ENCODE results near the gene TOR1AIP1. TPM values are rescaled to one million over a fixed set of nuclear protein-coding genes. Genes with fewer than 3 reads are reported as not detected.

The TOR1AIP1 gene
- total and polyA plus RNA-seq, 2 of the 4 experiments (the other 2 are of a cell fraction): 20.7 to 64.5 TPM

DNA sequence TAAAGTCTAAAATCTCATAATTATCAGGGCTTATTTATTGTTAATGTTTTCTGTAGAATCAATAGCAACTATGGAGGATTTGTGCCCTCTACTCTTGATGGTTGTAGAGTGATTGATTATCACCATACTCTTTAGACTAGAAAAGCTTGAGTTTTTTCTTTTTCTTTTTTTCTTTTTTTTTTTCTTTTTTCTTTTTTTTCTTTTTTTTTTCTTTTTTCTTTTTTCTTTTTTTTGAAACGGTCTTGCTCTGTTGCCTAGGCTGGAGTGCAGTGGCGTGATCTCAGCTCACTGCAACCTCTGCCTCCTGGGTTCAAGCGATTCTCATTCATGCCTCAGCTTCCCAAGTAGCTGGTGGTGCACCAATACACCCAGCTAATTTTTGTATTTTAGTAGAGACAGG lies 29.7 kb downstream of the TOR1AIP1 start:
- H3K4ac ChIP-seq (ENCODE audit: low read depth, low read length): no peak overlapping the region
- no peak overlapping the region for H3K9ac ChIP-seq (ENCODE audit: low read depth, low read length)
- H2BK120ac ChIP-seq (ENCODE audit: low read depth, low read length): no peak overlapping the region
- H3K18ac ChIP-seq (ENCODE audit: low read depth, low read length): no peak overlapping the region
- no peak overlapping the region for H2AK9ac ChIP-seq (replicated peaks; ENCODE audit: low read depth, low read length, poor library complexity)
- intact Hi-C loops (cut with micrococcal nuclease): no loop called here
- WGBS, 2 experiments (ENCODE audit: extremely low coverage in 2 of 2, insufficient read length in 1 of 2): no CpG with 5 or more reads among the region's 3 CpGs
- no peak for ATAC-seq (ENCODE audit: low read depth)
- no peak overlapping the region for H4K5ac ChIP-seq (ENCODE audit: low read depth, low read length)
- no peaks in the 10 kb centered on the region for H3K9me1 ChIP-seq (ENCODE audit: insufficient read depth, low read length)
- CTCF ChIA-PET: interaction anchor here (1.1 to 1.2 kb wide), 2 partner anchors 10 to 994 kb away, joined by 3 to 4 read pairs; no protein-coding TSS in a partner anchor
- in situ Hi-C loops (cut with MboI; ENCODE audit: low sequenced_read_pairs): no loop called here
- H3K56ac ChIP-seq (ENCODE audit: extremely low read depth, insufficient read depth, low read length): no peak overlapping the region
- H3K79me1 ChIP-seq (ENCODE audit: low read depth in 1 of 2, low read length in 2 of 2): no peaks in the 10 kb centered on the region
- no peak overlapping the region for H2AFZ ChIP-seq (replicated peaks; ENCODE audit: low read length, poor library complexity)
- H3K4me3 ChIP-seq (ENCODE audit: insufficient read depth, low read depth, low read length): no peak overlapping the region
- no peaks in the 10 kb centered on the region for H4K20me1 ChIP-seq (ENCODE audit: insufficient read depth, low read length)
- no peak overlapping the region for H2BK15ac ChIP-seq (ENCODE audit: low read depth, low read length)
- no peak overlapping the region for H2AK5ac ChIP-seq (ENCODE audit: low read depth, low read length)
- no TSS peak for BruUV-seq (replicated peaks)
- dilution Hi-C loops (cut with HindIII; ENCODE audit: low sequenced_read_pairs, unreplicated experiment): no loop called here
- H3K23ac ChIP-seq (ENCODE audit: low read depth, low read length): no peak overlapping the region
- POLR2A ChIA-PET (ENCODE audit: unreplicated experiment): no interaction called here
- no peak overlapping the region for H2BK20ac ChIP-seq (ENCODE audit: low read depth, low read length)
- no peak overlapping the region for H3K14ac ChIP-seq (replicated peaks; ENCODE audit: low read depth, low read length)
- no peak overlapping the region for H3K27ac ChIP-seq (ENCODE audit: insufficient read depth, low read length)
- H4K91ac ChIP-seq (ENCODE audit: insufficient read depth, low read depth, low read length): no peak overlapping the region
- no peak overlapping the region for H2BK5ac ChIP-seq (ENCODE audit: low read depth, low read length, poor library complexity, severe bottlenecking)
- H3K27me3 ChIP-seq (ENCODE audit: control insufficient read depth, insufficient read depth, low read length): no peaks in the 10 kb centered on the region
- TF ChIP-seq, protein P1, sequence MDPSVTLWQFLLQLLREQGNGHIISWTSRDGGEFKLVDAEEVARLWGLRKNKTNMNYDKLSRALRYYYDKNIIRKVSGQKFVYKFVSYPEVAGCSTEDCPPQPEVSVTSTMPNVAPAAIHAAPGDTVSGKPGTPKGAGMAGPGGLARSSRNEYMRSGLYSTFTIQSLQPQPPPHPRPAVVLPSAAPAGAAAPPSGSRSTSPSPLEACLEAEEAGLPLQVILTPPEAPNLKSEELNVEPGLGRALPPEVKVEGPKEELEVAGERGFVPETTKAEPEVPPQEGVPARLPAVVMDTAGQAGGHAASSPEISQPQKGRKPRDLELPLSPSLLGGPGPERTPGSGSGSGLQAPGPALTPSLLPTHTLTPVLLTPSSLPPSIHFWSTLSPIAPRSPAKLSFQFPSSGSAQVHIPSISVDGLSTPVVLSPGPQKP (IDR thresholded peaks at IDR 0.05; ENCODE audit: borderline replicate concordance, low read depth, low read length): no peak
- TF ChIP-seq FOS (IDR thresholded peaks at IDR 0.05; ENCODE audit: low read depth, low read length) (no peak), BHLHE40 (IDR thresholded peaks at IDR 0.05; ENCODE audit: low read depth, low read length) (no peak), MAZ (IDR thresholded peaks at IDR 0.05; ENCODE audit: borderline replicate concordance, low read depth, low read length) (no peak), MAFK (IDR thresholded peaks at IDR 0.05; ENCODE audit: low read depth, low read length) (no peak), RFX5 (IDR thresholded peaks at IDR 0.05; ENCODE audit: low read depth, low read length) (no peak), CEBPB (IDR thresholded peaks at IDR 0.05; ENCODE audit: low read depth, low read length) (no peak), RAD21 (IDR thresholded peaks at IDR 0.05; ENCODE audit: low read length) (no peak), MXI1 (IDR thresholded peaks at IDR 0.05; ENCODE audit: borderline replicate concordance, low read depth, low read length) (no peak), RCOR1 (IDR thresholded peaks at IDR 0.05; ENCODE audit: insufficient replicate concordance, low read length) (no peak), POLR2A (IDR thresholded peaks at IDR 0.05; ENCODE audit: low read depth, low read length) (no peak), NFE2L2 (IDR thresholded peaks at IDR 0.05; ENCODE audit: low read depth, low read length) (no peak), CHD1 (IDR thresholded peaks at IDR 0.05; ENCODE audit: low read depth, low read length) (no peak), SMC3 (IDR thresholded peaks at IDR 0.05; ENCODE audit: low read depth, low read length) (no peak)
- TF ChIP-seq, protein P2, sequence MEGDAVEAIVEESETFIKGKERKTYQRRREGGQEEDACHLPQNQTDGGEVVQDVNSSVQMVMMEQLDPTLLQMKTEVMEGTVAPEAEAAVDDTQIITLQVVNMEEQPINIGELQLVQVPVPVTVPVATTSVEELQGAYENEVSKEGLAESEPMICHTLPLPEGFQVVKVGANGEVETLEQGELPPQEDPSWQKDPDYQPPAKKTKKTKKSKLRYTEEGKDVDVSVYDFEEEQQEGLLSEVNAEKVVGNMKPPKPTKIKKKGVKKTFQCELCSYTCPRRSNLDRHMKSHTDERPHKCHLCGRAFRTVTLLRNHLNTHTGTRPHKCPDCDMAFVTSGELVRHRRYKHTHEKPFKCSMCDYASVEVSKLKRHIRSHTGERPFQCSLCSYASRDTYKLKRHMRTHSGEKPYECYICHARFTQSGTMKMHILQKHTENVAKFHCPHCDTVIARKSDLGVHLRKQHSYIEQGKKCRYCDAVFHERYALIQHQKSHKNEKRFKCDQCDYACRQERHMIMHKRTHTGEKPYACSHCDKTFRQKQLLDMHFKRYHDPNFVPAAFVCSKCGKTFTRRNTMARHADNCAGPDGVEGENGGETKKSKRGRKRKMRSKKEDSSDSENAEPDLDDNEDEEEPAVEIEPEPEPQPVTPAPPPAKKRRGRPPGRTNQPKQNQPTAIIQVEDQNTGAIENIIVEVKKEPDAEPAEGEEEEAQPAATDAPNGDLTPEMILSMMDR (conservative IDR thresholded peaks at IDR 0.05; ENCODE audit: low read depth, low read length): no peak
- TF ChIP-seq, protein P3, sequence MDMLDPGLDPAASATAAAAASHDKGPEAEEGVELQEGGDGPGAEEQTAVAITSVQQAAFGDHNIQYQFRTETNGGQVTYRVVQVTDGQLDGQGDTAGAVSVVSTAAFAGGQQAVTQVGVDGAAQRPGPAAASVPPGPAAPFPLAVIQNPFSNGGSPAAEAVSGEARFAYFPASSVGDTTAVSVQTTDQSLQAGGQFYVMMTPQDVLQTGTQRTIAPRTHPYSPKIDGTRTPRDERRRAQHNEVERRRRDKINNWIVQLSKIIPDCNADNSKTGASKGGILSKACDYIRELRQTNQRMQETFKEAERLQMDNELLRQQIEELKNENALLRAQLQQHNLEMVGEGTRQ (IDR thresholded peaks at IDR 0.05; ENCODE audit: low read depth, low read length): no peak
- no peak overlapping the region for H4K8ac ChIP-seq (ENCODE audit: low read depth in 2 of 2, low read length in 2 of 2)
- H3K9me3 ChIP-seq (ENCODE audit: control insufficient read depth, insufficient read depth, low read length): no peaks in the 10 kb centered on the region
- DNase-seq: no peak
- H3K4me2 ChIP-seq (ENCODE audit: low read depth, low read length): no peak overlapping the region
- no peaks in the 10 kb centered on the region for H3K4me1 ChIP-seq (ENCODE audit: control insufficient read depth, insufficient read depth, low read length)
- H3K36me3 ChIP-seq (ENCODE audit: control insufficient read depth, insufficient read depth, low read length): peaks cover 23% of the 10 kb centered on the region

Measured in IMR-90 (cell line).